ENCODE data around the gene PTPRN.
"Not testable (repeated sequence)": the region's sequence is repeated elsewhere in the genome, so short reads cannot be mapped to it uniquely, and the experiment has no call there.

The PTPRN gene

DNA sequence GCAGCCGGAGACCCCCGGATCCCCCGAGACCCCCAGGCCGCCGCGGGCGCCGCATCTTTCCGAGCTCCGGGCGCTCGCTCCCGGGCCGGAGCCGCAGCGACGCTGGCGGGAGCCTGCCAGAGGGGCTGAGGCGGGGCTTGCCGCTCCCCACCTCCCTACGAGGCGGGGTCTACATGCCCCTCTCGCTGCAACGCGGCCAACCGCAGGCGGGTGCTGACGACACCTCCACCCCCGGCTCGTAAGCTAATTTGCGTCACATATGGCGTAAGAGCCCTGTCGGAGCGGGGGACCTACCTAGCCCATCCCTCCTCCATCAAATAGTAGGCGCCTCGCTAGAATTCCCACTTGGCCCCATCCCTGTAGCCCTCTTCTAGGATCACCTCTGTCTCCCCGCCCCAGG, at the start of gene PTPRN:
TSS of gene PTPRN (minus strand) at position 124 of the 400 bp plus-strand sequence. CDS start at position 55, 69 bp downstream.
- DNase-seq (ENCODE audit: low spot score), result no peak

DNA sequence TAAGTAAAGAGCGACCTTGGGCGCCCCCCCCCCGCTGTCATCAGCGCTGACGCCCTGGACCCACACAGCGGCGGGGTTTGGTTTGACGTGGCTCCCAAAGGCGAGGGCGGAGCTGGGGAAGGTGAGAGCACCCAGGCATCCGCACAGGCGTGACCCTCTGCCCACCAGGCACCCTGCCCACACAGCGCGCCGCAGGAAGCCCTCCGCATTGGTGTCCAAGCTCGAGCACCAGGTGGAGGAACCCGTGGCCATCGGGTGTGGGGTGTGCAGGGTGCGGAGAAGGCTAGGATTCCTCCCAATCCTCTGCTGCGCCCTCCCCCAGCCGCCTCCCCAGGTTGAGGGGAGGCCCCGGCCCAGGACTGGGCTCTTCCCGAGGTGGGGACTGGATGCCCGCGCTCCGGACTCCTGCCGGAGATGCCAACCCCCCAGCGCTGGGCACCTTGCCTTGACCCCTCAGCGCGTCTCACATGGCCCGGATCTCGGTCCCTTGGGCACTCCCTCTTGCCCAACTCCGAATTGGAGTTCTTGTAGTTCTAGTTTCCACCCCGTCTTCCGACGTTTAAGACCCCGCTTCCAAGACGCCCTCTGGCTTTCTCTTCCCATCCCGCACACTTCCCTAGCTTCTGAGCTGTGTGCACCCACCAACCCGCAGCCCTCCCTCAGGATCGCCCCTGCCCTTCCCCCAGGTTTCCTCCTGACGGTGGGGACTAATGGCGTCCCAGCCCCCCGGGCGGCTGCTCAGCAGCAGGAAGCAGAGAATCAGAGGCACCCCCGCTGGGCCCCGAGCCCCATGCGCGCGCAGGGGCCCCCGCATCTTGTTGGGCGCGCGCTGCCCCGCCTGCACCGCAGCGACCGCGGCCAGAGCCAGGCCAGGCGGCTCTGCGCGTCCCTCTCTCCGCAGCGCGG, 49.2 kb upstream of the PTPRN start:
- DNase-seq (ENCODE audit: low spot score), result no peak

DNA sequence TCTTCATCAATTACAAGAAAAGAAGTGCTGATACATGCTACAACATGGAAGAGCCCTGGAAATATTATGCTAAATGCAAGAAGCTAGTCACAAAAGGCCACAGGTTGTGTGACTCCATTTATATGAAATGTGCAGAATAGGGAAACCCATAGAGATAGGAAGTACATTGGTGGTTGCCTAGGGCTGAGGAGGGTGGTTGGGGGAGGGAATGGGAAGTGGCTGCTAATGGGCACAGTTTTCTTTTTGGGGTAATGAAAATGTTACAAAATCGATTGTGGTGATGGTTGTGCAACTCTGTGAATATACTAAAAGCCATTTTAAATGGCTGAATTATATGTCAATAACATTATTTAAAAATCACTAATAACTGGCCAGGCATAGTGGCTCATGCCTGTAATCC, 47.6 kb upstream of the PTPRN start:
- no peak for DNase-seq (ENCODE audit: low spot score)

DNA sequence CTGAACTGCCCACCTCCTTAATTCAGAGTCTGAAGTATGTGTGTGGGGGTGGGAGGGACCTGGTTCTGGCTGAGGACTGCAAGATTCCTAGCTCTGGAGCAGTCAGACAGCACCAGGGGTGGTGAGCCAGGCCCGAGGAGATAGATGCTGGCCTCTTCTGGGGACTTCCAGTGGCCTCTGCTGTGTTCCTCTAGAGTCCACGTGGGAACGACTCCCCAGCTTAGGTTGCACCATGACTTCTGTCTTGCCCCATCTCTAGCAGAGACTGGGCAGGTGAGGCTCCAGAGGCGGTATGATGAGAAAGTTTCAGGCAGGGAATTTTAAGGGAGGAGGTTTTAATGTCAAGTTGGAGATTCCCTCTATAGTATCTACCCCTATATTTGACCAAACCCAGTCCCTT, 45.4 kb upstream of the PTPRN start:
- DNase-seq (ENCODE audit: low spot score), result no peak

DNA sequence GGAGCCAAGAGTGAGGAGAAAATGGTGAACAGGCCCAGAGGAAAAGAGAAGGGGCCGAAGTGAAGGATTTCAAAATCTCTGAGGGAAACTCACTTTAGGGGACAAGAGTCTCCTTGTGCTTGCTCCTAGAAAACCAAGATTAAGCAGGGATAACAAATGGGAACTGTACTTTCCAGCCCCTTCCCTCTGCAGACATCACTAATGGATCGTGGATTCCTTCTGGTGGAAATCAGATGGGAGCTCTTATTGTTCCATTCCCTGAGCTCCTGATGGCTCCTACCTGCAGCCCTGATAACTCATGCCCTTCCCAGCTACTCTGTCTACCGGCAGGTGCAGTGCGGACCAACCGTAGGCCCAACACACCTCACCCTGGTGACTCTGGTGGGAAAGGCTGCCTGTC, 43.9 kb upstream of the PTPRN start:
- DNase-seq (ENCODE audit: low spot score), result no peak

DNA sequence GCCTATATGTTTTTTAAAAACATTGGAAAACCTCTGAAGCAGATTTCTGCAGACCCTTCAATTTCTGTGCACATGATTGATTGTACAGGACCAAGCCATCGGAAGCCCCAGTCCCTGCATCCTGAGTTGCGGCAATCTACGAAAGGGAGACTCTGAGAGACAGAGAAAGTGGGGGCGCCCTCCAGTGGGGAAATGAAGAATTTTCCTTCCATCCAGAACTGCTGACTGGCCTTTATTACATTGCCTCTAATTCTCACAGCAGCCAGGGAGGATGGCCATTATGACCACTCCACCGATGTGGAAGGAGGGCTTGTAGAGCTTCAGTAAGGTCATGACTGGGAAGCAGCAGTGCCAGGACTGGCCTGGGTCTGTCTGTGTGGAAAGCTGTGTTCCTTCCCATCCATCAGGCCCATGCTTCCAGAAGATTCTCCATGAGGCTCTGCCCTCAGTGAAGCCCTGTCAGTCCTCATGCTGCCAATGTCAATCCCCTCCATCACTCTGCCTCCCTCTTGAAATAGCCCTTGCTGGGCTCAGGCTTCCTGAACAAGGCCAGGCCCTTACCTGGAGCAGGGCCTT, 43.3 kb upstream of the PTPRN start:
- DNase-seq (ENCODE audit: low spot score), result peak; percentile 78

DNA sequence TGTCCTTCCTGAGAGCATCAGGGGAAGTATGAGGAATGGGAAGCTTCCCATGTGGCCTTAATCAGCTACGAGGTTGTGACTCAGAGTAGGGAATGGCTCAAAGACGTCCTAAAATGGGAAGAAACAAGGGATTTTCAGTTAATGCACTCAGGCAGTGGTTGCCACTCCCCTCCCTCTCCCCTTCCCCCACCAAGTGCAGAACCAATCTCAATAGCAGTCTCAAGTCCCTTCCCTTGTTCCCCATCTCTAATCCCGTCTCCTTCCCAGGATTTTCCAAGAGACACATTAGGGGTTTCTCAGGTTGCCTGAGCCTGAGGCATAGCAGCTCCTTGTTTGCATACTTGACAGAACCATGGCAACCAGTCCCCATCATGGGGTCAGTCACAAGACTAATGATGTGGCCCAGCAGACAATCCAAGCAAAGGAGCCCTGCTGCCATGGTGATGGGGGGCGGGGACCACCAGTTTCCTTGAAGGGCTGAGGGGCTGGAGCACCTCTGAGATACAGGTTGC, 41.6 kb upstream of the PTPRN start:
- DNase-seq (ENCODE audit: low spot score), result peak; percentile 85

DNA sequence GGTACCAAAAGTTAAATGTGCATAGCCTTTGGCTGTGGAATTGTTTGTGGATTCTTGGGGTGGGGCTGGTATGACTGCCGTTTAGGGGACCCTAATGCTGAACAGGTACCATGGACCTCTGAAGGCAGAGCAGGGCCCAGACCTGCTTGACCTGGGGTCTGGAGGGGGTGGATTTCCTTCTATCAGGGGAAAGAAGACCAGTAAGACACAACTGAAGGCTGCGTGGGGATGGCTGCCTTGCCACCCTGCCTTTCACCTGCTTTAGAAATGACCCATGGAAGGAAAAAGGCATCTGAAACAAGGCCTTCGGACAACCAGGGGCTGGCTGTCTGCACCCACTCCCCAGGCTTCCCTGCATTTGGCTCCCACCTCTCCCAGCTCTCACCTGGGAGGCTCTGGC, 41.0 kb upstream of the PTPRN start:
- DNase-seq (ENCODE audit: low spot score), result no peak

DNA sequence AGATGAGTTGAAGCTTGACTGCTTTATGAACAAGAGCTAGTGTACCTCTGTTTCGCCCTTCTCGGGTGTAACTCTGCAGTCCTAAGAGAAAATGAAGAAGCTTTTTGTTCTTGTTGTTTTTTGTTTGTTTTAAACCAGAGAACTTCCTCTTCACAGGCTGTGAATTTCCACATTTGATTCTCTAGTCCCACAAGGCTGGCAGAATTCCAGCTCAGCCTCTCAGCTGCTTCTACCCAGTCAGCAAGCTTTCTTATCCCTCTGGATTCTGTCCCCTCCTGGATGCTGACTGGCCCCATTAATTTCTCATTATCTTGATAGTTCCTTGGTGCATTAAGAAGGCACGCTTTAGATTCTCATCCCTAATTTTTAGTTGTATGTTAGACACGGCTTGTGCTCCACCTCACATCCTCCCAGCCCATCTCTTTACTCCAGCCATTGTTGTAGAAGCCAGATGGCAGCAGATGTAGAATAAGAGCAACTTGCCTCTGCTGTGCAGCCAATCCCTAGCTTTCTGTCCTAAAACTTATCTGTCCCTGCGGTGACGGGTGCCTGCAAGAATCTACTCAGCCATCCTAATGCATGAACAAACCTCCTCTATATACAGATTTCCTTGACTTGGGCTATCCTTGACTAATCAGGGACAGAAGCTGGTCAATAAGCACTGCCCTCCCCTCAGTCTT, 35.7 kb upstream of the PTPRN start:
- DNase-seq (ENCODE audit: low spot score), result no peak

DNA sequence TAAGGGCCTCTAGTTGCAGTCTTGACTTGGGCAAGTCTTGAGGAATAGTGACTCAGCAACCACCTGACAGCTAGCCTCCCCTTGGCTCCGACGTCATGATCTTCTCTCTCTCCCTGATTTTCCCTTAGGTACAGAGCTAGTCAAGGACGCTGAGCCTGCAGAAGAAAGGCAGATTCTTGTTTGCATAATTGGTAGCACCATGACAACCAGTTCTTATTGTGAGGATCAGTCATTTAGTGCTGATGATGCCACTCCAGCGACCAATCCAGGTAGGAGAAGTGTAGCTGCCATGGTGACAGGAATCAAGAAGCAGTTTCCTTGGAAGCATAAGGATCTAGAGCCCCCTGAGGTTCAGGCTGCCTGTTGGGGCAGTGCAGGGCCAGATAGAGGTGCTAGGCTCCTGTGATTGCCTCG, 26.2 kb upstream of the PTPRN start:
- DNase-seq (ENCODE audit: low spot score), result no peak

DNA sequence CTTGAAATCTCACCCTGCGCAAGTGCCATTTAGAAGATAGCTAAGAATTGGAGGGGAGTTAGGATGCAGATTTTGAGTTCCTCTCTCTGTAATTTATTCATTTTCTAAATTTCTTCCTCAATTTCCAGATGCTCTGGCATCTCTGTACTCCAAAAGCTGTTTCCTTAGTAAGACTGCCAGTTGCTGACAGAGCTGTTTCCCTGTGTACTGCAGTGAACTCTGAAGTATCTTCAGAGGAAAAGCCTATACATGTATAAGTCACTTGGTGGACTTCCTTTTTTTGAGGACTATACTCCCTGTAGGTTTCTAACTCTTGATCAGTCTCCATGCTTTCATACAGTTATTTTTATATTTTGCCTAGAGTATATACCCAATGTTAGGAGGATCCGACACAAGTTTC, 24.9 kb upstream of the PTPRN start:
- no peak for DNase-seq (ENCODE audit: low spot score)

DNA sequence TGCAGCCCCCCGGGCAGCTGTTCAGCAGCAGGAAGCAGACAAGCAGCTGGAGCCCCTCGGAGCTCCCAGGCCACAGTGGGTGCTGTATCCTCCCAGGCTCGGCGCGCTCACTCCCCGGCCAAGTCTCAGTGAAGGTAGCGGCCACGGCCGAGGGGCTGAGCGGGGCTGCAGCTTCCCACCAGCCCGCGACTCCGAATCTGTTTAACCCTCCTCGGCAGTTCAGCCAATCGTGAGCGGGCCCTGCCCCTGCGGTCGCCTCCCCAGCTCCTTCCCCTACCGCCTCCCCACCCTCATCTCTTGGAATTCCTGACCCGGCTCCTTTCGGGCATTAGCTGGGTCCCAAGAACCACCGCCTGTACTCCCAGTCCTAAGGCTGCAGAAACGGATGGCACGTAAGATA, 23.3 kb upstream of the PTPRN start, which contains the start of gene RESP18:
TSS of gene RESP18 (minus strand) at position 203 of the 400 bp plus-strand sequence.
- no peak for DNase-seq (ENCODE audit: low spot score)

DNA sequence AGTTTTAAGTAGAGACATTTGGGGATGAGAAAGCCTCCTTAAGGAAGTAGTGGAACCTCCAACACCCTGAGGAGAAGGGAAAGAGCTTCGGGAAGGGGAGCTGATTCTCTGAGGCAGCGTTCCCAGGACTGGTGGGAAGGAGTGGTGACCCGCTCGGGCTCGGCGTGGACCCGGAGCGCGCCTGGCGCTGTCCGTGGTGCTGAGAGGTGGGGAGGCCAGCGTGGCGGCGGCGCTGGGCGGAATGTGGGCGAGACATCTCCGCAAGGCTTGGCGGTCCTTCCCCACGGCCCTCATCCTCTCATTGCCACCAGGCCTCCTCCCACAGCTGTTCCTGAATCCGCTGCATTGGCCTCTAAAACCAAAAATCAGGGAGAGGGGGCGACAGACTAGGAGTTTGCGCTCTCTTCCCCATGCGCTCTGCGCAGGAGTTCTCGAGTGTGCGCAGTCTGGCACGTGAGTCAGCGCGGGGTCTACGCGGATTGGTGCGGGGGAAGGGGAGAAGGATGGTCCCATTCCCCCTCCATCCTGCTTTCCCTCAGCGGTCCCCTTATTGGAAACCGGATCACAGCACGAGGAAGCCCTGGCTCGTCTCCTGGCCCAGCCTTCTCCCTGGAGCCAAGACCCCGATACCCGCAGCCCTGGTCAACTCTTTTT, 22.5 kb upstream of the PTPRN start:
- peak; percentile 64 for DNase-seq (ENCODE audit: low spot score)

DNA sequence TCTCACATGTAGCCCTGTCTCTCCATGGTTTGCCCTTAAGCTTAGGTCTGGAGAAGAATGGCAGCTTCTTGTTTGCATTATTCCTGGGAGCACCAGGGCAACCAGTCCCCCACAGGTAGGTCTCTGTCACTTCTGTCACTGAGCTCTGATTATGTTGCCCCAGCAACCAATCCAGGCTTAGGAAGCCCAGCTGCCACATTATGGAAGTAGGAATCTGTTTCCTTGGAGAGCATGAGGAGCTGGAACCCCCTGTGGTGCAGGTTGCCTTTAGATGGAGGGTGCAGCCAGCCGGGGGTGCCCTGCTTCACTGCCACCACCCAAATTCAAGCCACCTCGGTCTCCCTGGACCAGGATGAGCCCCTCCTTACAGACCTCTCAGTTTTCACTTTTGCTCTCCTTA, 18.5 kb upstream of the PTPRN start:
- DNase-seq (ENCODE audit: low spot score), result no peak

DNA sequence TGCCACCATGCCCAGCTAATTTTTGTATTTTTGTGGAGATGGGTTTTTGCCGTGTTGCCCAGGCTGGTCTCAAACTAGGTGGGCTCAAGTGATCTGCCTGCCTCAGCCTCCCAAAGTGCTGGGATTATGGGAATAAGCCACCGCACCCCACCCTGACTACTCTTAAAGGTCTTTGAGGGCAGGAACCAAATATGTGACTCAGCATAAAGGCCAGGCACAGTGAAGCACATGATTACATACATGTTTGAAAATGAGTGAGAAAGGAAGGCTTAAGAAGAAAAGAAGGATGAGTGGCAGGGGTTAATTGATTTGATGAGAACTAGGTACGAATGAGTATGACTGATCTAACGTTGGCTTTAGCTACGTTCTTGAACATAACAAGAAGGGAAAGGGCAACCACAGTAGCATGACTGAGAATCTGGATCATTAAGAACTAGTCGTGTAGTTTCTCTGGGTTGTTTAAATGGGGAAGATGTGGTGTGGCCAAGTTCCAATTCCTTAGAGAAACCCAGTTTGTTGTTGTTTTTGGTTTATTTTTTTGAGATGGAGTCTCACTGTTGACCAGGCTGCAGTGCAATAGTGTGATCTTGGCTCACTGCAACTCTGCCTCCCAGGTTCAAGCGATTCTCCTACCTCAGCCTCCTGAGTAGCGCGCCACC, 16.6 kb upstream of the PTPRN start:
- no peak for DNase-seq (ENCODE audit: low spot score)

DNA sequence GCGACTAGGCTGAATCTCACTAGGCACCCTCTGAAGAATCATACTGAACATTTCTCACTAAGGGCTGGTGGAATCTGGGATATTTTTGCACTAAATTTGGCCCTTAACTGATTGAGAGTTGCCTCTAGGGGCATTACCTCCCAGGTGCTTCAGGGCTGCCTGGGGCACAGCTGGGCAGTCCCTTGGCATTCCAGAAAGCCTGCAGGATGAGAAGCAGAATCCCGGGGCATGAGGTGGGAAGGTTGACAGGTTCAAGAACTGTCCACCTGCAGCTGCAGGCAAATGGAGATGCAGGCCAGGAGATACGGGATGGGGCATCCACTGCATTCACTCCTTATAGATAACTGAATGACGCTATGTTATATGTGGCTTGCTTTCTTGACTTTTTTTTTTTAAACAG, 15.9 kb upstream of the PTPRN start:
- no peak for DNase-seq (ENCODE audit: low spot score)

DNA sequence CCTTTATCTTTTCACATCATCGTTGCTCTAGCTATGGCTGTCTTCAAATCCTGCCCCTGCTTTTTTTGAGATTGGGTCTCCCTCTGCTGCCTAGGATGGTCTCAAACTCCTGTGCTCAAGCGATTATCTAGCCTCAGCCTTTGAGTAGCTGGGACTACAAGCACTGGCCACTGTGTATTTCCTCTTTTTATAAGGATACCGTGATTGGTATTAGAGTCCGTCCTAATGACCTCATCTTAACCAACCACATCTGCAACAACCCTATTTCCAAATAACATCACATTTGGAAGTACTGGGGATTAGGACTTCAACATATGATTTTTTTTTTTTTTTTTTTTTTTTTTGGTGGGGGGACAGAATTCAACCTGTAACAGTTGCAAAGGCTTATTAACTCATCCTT, 14.2 kb upstream of the PTPRN start:
- no peak for DNase-seq (ENCODE audit: low spot score)

DNA sequence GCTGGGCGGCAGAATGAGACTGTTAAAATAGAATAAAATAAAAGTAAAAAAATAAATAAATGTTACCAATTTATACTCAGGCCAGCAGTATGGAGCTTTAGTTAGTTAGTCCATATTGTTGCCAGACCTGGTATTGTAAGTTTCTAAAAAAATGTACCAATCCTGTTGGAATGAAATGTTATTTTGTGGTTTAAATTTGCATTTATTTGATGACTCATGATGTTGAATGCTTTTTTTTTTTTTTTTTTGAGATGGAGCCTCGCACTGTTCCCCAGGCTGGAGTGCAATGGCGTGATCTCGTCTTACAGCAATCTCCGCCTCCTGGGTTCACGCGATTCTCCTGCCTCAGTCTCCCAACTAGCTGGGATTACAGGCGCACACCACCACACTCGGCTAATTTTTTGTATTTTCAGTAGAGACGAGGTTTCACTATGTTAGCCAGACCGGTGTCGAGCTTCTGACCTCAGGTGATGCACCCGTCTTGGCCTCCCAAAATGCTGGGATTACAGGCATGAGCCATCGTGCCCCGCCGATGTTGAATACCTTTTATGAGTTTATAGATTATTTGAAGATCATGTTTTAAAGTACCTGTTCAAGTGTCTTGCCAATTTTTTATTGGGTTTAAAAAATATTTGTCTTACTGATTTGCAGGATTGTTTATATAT, 5.7 kb upstream of the PTPRN start:
- no peak for DNase-seq (ENCODE audit: low spot score)

DNA sequence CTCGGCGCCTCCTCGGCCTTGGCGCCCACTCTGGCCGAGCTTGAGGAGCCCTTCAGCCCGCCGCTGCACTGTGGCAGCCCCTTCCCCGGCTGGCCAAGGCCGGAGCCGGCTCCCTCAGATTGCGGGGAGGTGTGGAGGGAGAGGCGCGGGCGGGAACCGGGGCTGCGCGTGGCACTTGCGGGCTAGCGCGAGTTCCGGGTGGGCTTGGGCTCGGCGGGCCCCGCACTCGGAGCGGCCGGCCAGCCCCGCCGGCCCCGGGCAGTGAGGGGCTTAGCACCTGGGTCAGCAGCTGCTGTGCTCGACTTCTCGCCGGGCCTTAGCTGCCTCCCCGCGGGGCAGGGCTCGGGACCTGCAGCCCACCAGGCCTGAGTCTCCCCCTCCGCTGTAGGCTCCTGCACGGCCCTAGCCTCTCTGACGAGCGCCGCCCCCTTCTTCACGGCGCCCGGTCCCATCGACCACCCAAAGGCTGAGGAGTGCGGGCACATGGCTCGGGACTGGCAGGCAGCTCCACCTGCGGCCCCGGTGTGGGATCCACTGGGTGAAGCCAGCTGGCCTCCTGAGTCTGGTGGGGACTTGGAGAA, 3.6 kb upstream of the PTPRN start:
- not testable (repeated sequence) for DNase-seq (ENCODE audit: low spot score)

All from AG08395 (cell line).